Activated CD8-positive, alpha-beta memory T cell treated with anti-CD3 and anti-CD28 coated beads for 1 hour (primary cell): Measurements from ENCODE around the gene IGLL5.
A peak's percentile ranks its signal among the peaks of the same experiment; 100 is the strongest.

Source experiments
- DNase-seq, 2 donors: peaks; one replicate each; pipeline ENCODE4 v3.0.0-alpha.2; 2020; ENCODE audit warnings: low read depth in 1 of 2; ENCODE audit errors: extremely low read depth in 1 of 2

Gene IGLL5

GRCh38 chr22:22887621-22888503 is at the start of gene IGLL5:
Gene IGLL5 (plus strand): TSS chr22:22887816. CDS start chr22:22888054, 238 bp downstream.
- no peak for DNase-seq

- DNase-seq: no peak
Measured at GRCh38 chr22:22838148-22838786, 49.3 kb upstream of the IGLL5 start.

GRCh38 chr22:22839570-22840314 is 47.9 kb upstream of the IGLL5 start:
- DNase-seq: no peak

GRCh38 chr22:22840780-22841179 is 46.8 kb upstream of the IGLL5 start:
- no peak for DNase-seq

- no peak for DNase-seq
Measured at GRCh38 chr22:22841598-22841997, 46.0 kb upstream of the IGLL5 start.

DNA sequence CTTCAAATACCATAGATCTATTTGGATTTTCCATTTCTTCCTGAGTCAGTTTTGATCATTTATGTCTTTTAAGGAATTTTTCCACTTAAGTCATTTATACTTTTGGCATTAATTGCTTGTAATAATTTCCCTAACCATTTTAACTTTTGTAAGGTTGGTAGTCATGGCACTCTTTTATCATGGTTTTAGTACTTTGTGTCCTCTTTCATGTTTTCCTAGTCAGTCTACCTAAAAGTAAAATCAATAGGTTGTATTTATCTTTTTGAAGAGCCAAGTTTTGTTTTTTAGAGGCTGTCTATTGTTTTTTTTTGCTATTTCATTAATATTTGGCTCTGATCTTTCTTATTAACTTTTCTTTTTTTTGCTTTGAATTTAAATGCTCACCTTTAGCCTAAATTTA is 45.5 kb upstream of the IGLL5 start:
- DNase-seq: no peak

GRCh38 chr22:22843848-22844247 is 43.8 kb upstream of the IGLL5 start:
- DNase-seq: no peak

- no peak for DNase-seq
Measured at GRCh38 chr22:22847241-22847640, 40.4 kb upstream of the IGLL5 start.

- peak; percentile 23 to 56 for DNase-seq
Measured at GRCh38 chr22:22848364-22848866, 39.2 kb upstream of the IGLL5 start.

DNA sequence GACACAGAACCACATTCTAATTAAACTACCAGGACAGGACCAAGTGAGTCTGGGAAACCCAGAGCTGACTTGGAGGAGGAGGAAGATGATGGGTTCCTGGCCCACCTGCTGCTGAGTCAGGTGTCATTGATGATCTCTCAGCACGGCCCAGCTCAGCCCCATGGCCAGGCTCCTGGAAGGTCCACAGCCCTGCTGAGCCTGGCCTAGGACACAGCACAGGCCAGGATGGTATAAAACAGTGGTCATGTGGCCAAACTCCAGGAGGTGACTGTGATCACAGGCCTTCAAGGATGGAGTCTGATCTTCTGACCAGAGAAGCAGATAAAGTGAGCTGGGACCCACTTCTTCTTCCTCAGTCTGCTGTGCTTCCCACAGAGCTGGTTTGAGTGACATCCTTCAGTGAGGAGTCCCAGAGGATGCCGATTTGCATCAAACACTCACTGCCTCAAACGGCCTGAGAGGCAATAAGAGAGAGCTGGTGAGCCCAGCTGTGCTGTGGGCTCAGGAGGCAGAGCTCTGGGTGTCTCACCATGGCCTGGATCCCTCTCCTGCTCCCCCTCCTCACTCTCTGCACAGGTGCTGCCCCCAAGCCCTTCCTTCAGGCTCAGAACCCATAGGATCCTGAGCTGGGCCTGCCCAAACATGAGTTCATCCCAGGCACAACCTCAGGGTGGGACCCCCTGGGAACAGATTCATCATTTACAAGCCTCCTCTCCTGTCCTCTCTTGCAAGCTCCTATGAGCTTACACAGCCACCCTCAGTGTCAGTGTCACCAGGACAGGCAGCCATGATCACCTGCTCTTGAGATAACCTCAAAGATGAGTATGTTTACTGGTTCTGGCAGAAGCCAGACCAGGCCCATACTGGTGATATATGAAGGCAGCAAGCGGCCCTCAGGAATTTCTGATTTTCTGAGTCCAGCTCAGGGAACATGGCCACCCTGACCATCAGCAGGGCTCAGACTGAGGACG is 37.7 kb upstream of the IGLL5 start:
- DNase-seq: no peak

GRCh38 chr22:22851969-22852368 is 35.6 kb upstream of the IGLL5 start:
- DNase-seq: no peak

GRCh38 chr22:22853713-22854112 is 33.9 kb upstream of the IGLL5 start:
- DNase-seq: no peak

DNA sequence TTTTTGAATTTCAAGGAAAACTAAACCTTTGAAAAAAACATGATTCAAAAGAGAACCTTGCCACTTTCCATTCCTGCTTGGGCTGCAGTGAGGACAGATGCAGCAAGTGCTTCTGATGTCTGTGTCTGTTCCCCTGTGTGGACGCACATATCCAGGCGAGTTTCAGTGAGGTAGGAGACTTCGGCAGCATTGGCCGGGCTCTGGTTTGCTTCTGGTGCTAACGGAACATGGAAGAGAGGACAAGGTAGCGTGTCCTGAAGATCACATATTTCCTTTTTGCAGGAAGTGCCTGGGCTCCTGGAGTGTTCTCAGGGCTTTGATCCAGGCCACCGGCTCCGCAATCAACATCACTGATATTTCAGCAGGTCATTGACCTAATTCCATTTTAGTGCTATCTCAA is 33.1 kb upstream of the IGLL5 start:
- no peak for DNase-seq

DNA sequence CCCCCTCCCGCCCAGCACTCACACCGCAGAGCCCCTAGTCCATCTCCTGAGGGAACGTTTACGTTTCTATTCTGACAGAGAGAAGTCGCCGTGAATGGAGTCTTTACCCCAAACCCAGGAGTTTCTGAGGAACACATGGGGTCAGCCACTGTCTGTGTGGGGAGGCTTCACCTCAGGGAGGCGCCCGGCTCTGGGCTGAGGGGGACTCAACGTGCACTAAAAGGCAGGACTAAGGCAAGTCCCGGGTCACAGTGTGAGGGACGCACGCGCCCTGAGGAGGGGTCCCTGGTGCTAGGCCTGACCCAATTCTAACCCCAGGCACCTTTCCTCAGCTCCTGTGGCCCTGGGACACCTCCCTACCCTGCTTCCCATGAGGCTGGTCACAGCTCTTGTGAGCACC is 32.5 kb upstream of the IGLL5 start:
- DNase-seq: no peak

DNA sequence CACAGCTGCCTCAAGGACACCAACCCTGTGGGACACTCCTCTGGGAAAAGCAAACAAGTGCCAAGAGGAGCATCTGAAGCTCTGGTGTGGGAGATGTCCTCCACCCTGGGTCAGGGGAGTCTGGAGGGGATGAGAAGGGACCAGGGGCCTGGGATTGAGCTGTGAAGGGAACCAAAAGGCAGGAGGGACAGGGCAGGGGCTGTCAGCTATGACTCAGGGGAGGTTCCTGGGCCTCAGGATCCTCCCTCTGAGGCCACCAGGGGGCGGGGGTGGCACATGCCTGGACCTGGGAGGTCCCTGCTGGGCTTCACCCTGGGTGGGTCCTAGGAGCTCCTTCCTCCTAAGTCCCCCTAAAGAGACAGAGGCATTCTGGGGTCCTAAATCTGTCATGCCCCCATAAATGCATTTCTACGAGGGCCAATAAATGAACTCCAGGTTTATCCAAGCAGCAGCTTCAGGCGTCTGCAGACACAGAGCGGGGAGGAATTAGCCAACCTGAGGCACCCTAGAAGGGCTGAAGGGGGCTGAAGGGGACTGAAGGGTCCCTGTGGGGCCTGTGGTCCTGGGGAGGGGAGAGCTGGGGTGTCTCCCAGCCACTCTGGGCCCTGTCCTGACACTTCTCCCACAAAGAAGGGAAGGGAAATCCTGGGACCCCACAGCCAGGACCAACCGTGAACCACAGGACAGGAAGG is 31.9 kb upstream of the IGLL5 start:
- peak in 1 of 2 donors; percentile 28 for DNase-seq

DNA sequence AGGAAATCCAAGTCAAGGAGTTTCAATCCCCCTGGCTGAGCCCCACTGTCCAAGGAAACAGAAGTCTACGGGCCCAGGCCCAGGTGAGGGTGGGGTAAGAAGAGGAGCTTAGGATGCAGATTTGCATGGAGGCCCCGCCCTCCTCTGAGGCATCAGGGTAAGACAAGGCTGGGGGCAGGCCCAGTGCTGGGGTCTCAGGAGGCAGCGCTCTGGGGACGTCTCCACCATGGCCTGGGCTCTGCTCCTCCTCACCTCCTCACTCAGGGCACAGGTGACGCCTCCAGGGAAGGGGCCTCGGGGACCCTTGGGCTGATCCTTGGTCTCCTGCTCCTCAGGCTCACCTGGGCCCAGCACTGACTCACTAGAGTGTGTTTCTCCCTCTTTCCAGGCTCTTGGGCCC is 31.3 kb upstream of the IGLL5 start:
- DNase-seq: no peak

DNA sequence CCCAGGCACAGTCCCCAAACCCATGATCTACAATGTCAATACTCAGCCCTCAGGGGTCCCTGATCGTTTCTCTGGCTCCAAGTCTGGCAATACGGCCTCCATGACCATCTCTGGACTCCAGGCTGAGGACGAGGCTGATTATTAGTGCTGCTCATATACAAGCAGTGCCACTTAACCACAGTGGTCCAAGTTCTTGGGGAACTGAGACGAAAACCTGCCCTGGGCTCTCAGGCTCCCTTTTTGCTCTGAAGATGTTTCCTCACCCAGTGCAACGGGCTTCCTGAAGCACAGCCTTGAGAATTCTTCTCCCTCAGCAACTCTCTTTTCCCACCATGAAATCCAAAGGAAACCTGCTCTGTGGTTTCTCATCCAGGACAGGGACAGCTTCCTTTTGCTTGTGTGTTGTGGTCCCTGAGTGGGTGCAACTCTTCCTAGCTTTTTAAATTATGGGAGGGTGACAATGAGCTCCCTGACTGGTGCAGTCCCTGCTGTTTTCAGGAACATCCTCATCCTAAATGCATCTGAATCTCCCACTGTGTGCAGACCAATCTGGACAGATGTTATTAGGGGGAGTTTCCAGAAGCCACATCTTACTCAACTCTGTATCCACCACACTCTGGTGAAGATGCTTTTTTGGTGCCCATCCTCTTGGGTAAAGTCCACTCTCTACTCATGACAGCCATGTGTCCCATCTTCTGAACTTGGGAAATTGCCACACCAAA is 30.6 kb upstream of the IGLL5 start:
- DNase-seq: no peak

GRCh38 chr22:22857607-22858558 is 29.7 kb upstream of the IGLL5 start:
- DNase-seq: no peak
